ENCODE data around the gene CPT1B.

CPT1B gene

DNA sequence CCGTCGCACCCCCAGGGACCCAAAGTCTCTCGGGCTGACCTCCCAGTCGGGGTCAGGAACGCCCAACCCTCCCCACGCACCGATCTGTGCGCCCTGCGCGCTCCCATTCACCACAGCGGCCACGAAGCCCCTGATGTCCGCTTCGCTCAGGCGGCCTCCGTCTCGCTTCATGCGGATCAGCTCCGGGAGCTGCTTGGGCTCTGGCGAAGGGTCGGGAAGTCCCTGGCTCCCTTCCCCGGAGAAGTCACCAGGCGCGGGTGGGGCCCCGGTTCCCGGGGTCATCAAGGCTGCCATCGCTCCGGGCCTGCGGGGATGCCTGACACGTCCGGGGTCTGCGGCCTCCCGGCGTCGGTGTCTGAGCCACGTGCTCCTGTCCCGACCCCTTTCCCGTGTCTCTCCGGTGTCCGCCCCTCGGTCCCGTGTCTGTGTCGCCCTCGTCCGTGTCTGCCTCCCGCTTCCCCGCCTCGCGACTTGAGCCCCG is 48.8 kb downstream of the CPT1B start:
- peak overlapping the region; percentile 79 for H3K4me3 ChIP-seq (ENCODE audit: low read length)
- H3K36me3 ChIP-seq (ENCODE audit: control insufficient read depth, insufficient read depth, low read length, severe bottlenecking), result no peaks in the 10 kb centered on the region
- peak overlapping the region; percentile 89 for H3K9ac ChIP-seq (ENCODE audit: low read length)
- peak; percentile 20 for DNase-seq (ENCODE audit: low read depth)
- no peaks in the 10 kb centered on the region for H3K27me3 ChIP-seq (replicated peaks; ENCODE audit: control insufficient read depth, insufficient read depth, low read length)
- H3K9me3 ChIP-seq (ENCODE audit: control insufficient read depth, low read length), result no peaks in the 10 kb centered on the region
- H3K4me1 ChIP-seq (ENCODE audit: control insufficient read depth, insufficient read depth, low read length), result peaks cover 29% of the 10 kb centered on the region

DNA sequence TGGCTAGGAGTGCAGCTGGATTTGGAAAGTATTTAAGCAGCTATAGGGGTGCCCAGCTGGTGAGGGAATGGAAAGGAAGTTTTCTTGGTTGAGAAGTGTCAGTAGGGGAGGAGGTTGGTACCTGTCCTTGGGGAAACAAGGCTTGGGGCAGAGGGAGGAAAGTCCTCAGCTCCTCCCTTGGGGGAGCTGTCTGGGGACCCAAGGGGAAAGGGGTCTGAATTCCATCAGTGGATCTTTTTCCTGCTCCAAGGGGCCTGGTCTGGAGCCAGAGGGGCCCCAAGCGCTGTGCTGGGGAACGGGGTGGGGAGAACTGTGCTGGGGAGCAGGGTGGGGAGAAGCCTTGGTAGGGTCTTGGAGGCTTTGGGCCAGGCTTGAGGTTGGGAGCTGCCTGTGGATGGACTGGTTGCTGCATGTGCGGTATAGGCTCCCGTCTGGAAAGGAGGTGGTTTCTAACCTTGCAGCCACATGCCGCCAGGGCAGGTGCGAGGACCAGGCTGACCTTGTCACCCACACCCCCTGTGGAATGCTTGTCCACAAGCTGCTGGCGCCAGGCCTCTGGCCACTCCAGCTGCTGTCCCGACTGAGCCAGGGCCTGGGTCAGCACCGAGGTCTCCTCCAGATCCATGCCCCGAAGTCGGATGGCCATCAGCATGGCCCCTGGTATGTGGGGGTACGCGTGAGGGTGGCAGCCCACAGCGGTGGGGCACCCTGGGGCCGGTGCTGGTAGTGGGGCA is 49.4 kb downstream of the CPT1B start:
- peak overlapping the region; percentile 79 for H3K4me3 ChIP-seq (ENCODE audit: low read length)
- no peaks in the 10 kb centered on the region for H3K9me3 ChIP-seq (ENCODE audit: control insufficient read depth, low read length)
- no peaks in the 10 kb centered on the region for H3K27me3 ChIP-seq (replicated peaks; ENCODE audit: control insufficient read depth, insufficient read depth, low read length)

DNA sequence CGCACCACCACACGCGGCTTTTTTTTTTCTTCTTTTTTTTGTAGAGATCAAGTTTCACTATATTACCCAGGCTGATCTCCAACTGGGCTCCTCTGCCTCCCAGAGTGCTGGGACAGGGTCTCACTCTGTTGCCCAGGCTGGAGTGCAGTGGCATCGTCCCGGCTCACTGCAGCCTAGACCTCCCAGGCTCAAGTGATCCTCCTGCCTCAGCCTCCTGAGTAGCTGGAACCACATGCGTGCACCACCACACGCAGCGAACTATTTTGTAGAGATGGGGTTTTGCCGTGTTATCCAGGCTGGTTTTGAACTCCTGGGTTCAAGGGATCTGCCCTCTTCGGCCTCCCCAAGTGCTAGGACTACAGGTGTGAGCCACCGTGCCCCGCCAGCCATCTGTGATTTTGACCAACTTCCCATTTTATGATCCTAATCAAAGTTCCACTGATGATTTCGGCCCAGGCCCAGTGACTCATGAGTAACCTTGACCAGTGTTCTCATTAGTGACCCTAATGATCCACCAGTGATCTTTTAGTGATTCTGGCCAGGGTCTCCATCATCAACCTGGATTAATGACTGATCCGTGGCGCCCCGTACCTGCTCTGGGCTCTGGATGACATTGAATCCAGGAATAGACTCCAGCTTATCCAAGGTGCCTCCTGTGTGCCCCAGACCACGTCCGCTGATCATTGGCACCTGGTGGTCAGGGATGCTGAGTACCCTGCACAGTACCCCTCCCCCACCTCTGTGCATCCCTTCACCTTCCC is 50.1 kb downstream of the CPT1B start:
- no peaks in the 10 kb centered on the region for H3K9me3 ChIP-seq (ENCODE audit: control insufficient read depth, low read length)
- H3K36me3 ChIP-seq (ENCODE audit: control insufficient read depth, insufficient read depth, low read length, severe bottlenecking), result peaks cover 7% of the 10 kb centered on the region
- no peak for DNase-seq (ENCODE audit: low read depth)
- peaks cover 31% of the 10 kb centered on the region for H3K4me1 ChIP-seq (ENCODE audit: control insufficient read depth, insufficient read depth, low read length)
- no peaks in the 10 kb centered on the region for H3K27me3 ChIP-seq (replicated peaks; ENCODE audit: control insufficient read depth, insufficient read depth, low read length)
- H3K4me3 ChIP-seq (ENCODE audit: low read length), result peak overlapping the region; percentile 79
- no peak overlapping the region for H3K9ac ChIP-seq (ENCODE audit: low read length)

More for the DNA sequence above, 49.4 kb downstream of the CPT1B start:
- no peak for DNase-seq (ENCODE audit: low read depth)
- H3K36me3 ChIP-seq (ENCODE audit: control insufficient read depth, insufficient read depth, low read length, severe bottlenecking), result no peaks in the 10 kb centered on the region
- peak overlapping the region; percentile 89 for H3K9ac ChIP-seq (ENCODE audit: low read length)
- peaks cover 32% of the 10 kb centered on the region for H3K4me1 ChIP-seq (ENCODE audit: control insufficient read depth, insufficient read depth, low read length)

- Histone ChIP-seq H3K9ac (ENCODE audit: low read length) (peak overlapping the region; percentile 90), H3K9me3 (ENCODE audit: control insufficient read depth, low read length) (no peaks in the 10 kb centered on the region), H3K27me3 (replicated peaks; ENCODE audit: control insufficient read depth, insufficient read depth, low read length) (no peaks in the 10 kb centered on the region), H3K4me3 (ENCODE audit: low read length) (peak overlapping the region; percentile 87), H3K36me3 (ENCODE audit: control insufficient read depth, insufficient read depth, low read length, severe bottlenecking) (peaks cover 15% of the 10 kb centered on the region), H3K4me1 (ENCODE audit: control insufficient read depth, insufficient read depth, low read length) (peaks cover 31% of the 10 kb centered on the region)
- peak; percentile 29 for DNase-seq (ENCODE audit: low read depth)
Observed at GRCh38 chr22:50526834-50527801, 51.1 kb downstream of the CPT1B start.

GRCh38 chr22:50526108-50526833 is 52.0 kb downstream of the CPT1B start:
- H3K36me3 ChIP-seq (ENCODE audit: control insufficient read depth, insufficient read depth, low read length, severe bottlenecking), result peaks cover 23% of the 10 kb centered on the region
- H3K4me1 ChIP-seq (ENCODE audit: control insufficient read depth, insufficient read depth, low read length), result peaks cover 29% of the 10 kb centered on the region
- no peaks in the 10 kb centered on the region for H3K9me3 ChIP-seq (ENCODE audit: control insufficient read depth, low read length)
- no peaks in the 10 kb centered on the region for H3K27me3 ChIP-seq (replicated peaks; ENCODE audit: control insufficient read depth, insufficient read depth, low read length)
- peak overlapping the region; percentile 90 for H3K9ac ChIP-seq (ENCODE audit: low read length)
- H3K4me3 ChIP-seq (ENCODE audit: low read length), result peak overlapping the region; percentile 87
- DNase-seq (ENCODE audit: low read depth), result peak; percentile 90

GRCh38 chr22:50525858-50526107 is 52.4 kb downstream of the CPT1B start:
- Histone ChIP-seq H3K4me1 (ENCODE audit: control insufficient read depth, insufficient read depth, low read length) (peaks cover 25% of the 10 kb centered on the region), H3K36me3 (ENCODE audit: control insufficient read depth, insufficient read depth, low read length, severe bottlenecking) (peaks cover 27% of the 10 kb centered on the region), H3K27me3 (replicated peaks; ENCODE audit: control insufficient read depth, insufficient read depth, low read length) (no peaks in the 10 kb centered on the region), H3K9ac (ENCODE audit: low read length) (peak overlapping the region; percentile 90), H3K9me3 (ENCODE audit: control insufficient read depth, low read length) (no peaks in the 10 kb centered on the region), H3K4me3 (ENCODE audit: low read length) (peak overlapping the region; percentile 87)
- DNase-seq (ENCODE audit: low read depth), result no peak

DNA sequence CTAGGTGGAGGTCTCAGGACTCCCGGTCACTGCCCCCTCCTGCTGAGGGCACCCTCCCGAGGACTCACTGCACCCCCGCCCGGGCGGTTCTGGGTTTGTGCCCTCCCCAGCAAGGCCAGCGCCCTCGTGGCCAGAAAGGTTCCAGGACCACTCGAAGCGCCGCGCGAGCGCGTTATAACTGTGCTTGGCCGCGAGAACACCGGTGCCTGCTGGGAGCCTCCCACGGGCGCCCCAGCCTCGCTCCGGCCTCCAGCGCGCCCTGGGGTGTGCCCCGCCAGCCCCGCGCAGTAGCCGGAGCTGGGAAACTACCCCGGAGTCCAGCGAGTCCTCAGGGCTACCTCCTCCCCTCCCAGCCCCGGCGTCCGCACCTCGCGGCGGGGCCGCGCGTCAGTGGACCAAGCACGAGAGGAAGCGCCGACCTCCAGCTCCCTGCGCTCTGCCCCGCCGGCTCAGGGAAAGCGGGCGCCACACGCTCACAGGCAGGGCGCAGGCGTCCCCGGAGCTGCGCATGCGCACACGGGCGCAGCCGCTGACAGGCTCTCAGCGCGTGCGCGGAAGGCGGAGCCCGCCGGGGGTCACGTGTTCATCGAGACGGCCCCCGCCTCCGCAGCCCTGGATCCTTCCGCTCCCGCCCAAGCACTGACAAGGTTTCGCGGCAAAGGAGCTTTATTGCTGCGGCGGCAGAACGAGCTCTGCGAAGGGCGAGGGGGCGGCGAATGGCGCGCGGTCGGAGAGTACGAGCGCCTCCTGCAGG is 52.9 kb downstream of the CPT1B start, which contains the start of gene SCO2:
Gene SCO2 (minus strand): TSS at position 495 of the 754 bp plus-strand sequence. CDS start 1,187 bp downstream, outside the sequence.
- peak within 1 kb of the TSS; percentile 90 for H3K9ac ChIP-seq (ENCODE audit: low read length)
- H3K27me3 ChIP-seq (replicated peaks; ENCODE audit: control insufficient read depth, insufficient read depth, low read length), result no peaks in the 10 kb centered on the region
- peaks cover 25% of the 10 kb centered on the region for H3K4me1 ChIP-seq (ENCODE audit: control insufficient read depth, insufficient read depth, low read length)
- peak within 1 kb of the TSS; percentile 87 for H3K4me3 ChIP-seq (ENCODE audit: low read length)
- no peaks in the 10 kb centered on the region for H3K9me3 ChIP-seq (ENCODE audit: control insufficient read depth, low read length)
- peak; percentile 98 for DNase-seq (ENCODE audit: low read depth)
- peaks cover 28% of the 10 kb centered on the region for H3K36me3 ChIP-seq (ENCODE audit: control insufficient read depth, insufficient read depth, low read length, severe bottlenecking)

- Histone ChIP-seq H3K9me3 (ENCODE audit: control insufficient read depth, low read length) (no peaks in the 10 kb centered on the region), H3K27me3 (replicated peaks; ENCODE audit: control insufficient read depth, insufficient read depth, low read length) (no peaks in the 10 kb centered on the region), H3K9ac (ENCODE audit: low read length) (peak overlapping the region; percentile 90), H3K36me3 (ENCODE audit: control insufficient read depth, insufficient read depth, low read length, severe bottlenecking) (peaks cover 28% of the 10 kb centered on the region), H3K4me1 (ENCODE audit: control insufficient read depth, insufficient read depth, low read length) (peaks cover 25% of the 10 kb centered on the region), H3K4me3 (ENCODE audit: low read length) (peak overlapping the region; percentile 87)
- DNase-seq (ENCODE audit: low read depth), result no peak
Observed at GRCh38 chr22:50524676-50525103, 53.5 kb downstream of the CPT1B start.

GRCh38 chr22:50523806-50524675 is 54.2 kb downstream of the CPT1B start:
- Histone ChIP-seq H3K27me3 (replicated peaks; ENCODE audit: control insufficient read depth, insufficient read depth, low read length) (no peaks in the 10 kb centered on the region), H3K4me3 (ENCODE audit: low read length) (peak overlapping the region; percentile 87), H3K36me3 (ENCODE audit: control insufficient read depth, insufficient read depth, low read length, severe bottlenecking) (peaks cover 33% of the 10 kb centered on the region), H3K9me3 (ENCODE audit: control insufficient read depth, low read length) (no peaks in the 10 kb centered on the region), H3K4me1 (ENCODE audit: control insufficient read depth, insufficient read depth, low read length) (peaks cover 22% of the 10 kb centered on the region), H3K9ac (ENCODE audit: low read length) (peak overlapping the region; percentile 90)
- DNase-seq (ENCODE audit: low read depth), result no peak
